ENCODE results near the gene THSD4.

DNA sequence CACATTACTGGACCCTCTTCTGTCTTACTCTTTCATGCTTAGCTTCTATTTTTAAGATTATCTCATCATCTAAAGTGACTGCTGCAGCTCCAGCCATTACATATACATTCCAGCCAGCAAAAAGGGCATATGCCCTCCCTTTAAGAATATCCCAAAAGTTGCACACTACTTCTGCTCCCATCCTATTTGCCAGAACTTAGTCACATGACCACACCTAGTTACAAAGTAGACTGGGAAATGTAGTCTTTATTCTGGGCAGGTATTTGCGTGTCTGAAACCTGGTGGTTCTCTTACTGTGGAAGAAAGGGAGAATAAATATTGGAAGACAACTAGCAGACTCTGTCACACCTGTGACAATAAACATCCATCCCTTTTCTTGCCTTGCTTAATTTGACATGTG, 353.4 kb downstream of the THSD4 start:
- TF ChIP-seq CTCF (conservative IDR thresholded peaks at IDR 0.05): no peak
- TF ChIP-seq ZFX (IDR thresholded peaks at IDR 0.05): no peak

Measured in C4-2B (cell line).